NCI-H2081 treated with DMSO at 0.1 percent for 48 hours (cell line): Measurements from ENCODE around the gene PLCB1.

ENCODE experiments used
- DNase-seq: peaks from one replicate; lab custom pipeline; 2025; lab: John Stamatoyannopoulos, UW

PLCB1 gene

GRCh38 chr20:8301655-8302054 is 169.6 kb downstream of the PLCB1 start:
- DNase-seq = no peak

GRCh38 chr20:8303651-8304050 is 171.6 kb downstream of the PLCB1 start:
- DNase-seq = no peak

- DNase-seq = peak; percentile 46
Observed at GRCh38 chr20:8304124-8304816, 172.2 kb downstream of the PLCB1 start.

GRCh38 chr20:8305449-8305978 is 173.4 kb downstream of the PLCB1 start:
- peak; percentile 34 for DNase-seq

- no peak for DNase-seq
Observed at GRCh38 chr20:8306937-8307336, 174.9 kb downstream of the PLCB1 start.

GRCh38 chr20:8309634-8310033 is 177.6 kb downstream of the PLCB1 start:
- DNase-seq = no peak

- DNase-seq = no peak
Observed at GRCh38 chr20:8310618-8311017, 178.6 kb downstream of the PLCB1 start.

GRCh38 chr20:8313073-8313472 is 181.0 kb downstream of the PLCB1 start:
- DNase-seq = no peak

GRCh38 chr20:8315639-8316573 is 183.8 kb downstream of the PLCB1 start:
- no peak for DNase-seq

- no peak for DNase-seq
Observed at GRCh38 chr20:8317448-8317847, 185.4 kb downstream of the PLCB1 start.

GRCh38 chr20:8318965-8319625 is 187.0 kb downstream of the PLCB1 start:
- no peak for DNase-seq

- DNase-seq = no peak
Observed at GRCh38 chr20:8320306-8320705, 188.2 kb downstream of the PLCB1 start.

GRCh38 chr20:8321001-8321400 is 188.9 kb downstream of the PLCB1 start:
- no peak for DNase-seq

- no peak for DNase-seq
Observed at GRCh38 chr20:8322662-8323217, 190.7 kb downstream of the PLCB1 start.

GRCh38 chr20:8326191-8326590 is 194.1 kb downstream of the PLCB1 start:
- DNase-seq = no peak

GRCh38 chr20:8326899-8327298 is 194.8 kb downstream of the PLCB1 start:
- DNase-seq = no peak

- DNase-seq = no peak
Observed at GRCh38 chr20:8328189-8328588, 196.1 kb downstream of the PLCB1 start.

GRCh38 chr20:8330319-8330784 is 198.3 kb downstream of the PLCB1 start:
- no peak for DNase-seq

- DNase-seq = no peak
Observed at GRCh38 chr20:8330785-8331695, 199.0 kb downstream of the PLCB1 start.

- no peak for DNase-seq
Observed at GRCh38 chr20:8331740-8332412, 199.8 kb downstream of the PLCB1 start.
